HEK293 (cell line): Measurements from ENCODE around the gene ABCF2.

Source experiments
- CTCF ChIP-seq: fragments of 450-650 bp; formaldehyde crosslinking; IDR thresholded peaks from 2 replicates; pipeline ENCODE4 v1.5.1; 2016; ENCODE audit warnings: missing biosample characterization, missing genetic modification characterization
- GLIS2 ChIP-seq: fragments of 450-650 bp; formaldehyde crosslinking; IDR thresholded peaks from 2 replicates; pipeline ENCODE4 v1.5.1; 2016; ENCODE audit warnings: missing biosample characterization, missing genetic modification characterization
- REST ChIP-seq: fragments of 450-650 bp; formaldehyde crosslinking; IDR thresholded peaks from 2 replicates; pipeline ENCODE4 v1.5.1; 2016; ENCODE audit warnings: missing biosample characterization, missing genetic modification characterization
- SP2 ChIP-seq: fragments of 450-650 bp; formaldehyde crosslinking; IDR thresholded peaks from 2 replicates; pipeline ENCODE4 v1.5.1; 2016; ENCODE audit warnings: missing biosample characterization, missing genetic modification characterization
- TCF7L2 ChIP-seq: IDR thresholded peaks from 2 replicates; pipeline ENCODE4 v1.6.1; 2011; ENCODE audit warnings: low read depth, mild to moderate bottlenecking, inconsistent platforms, low read length, moderate library complexity, borderline replicate concordance
- YY1 ChIP-seq: fragments of 450-650 bp; formaldehyde crosslinking; IDR thresholded peaks from 2 replicates; pipeline ENCODE4 v1.5.1; 2018; ENCODE audit warnings: missing biosample characterization, missing genetic modification characterization
- ZBTB20 ChIP-seq: fragments of 450-650 bp; formaldehyde crosslinking; IDR thresholded peaks from 2 replicates; pipeline ENCODE4 v1.5.1; 2016; ENCODE audit warnings: missing biosample characterization, missing genetic modification characterization
- ZNF221 ChIP-seq: fragments of 450-650 bp; formaldehyde crosslinking; IDR thresholded peaks from 2 replicates; pipeline ENCODE4 v1.5.1; 2017; ENCODE audit warnings: missing biosample characterization, missing genetic modification characterization, borderline replicate concordance
- ZNF239 ChIP-seq: fragments of 450-650 bp; formaldehyde crosslinking; IDR thresholded peaks from 2 replicates; pipeline ENCODE4 v1.5.1; 2016; ENCODE audit warnings: missing biosample characterization, missing genetic modification characterization
- ZNF350 ChIP-seq: fragments of 450-650 bp; formaldehyde crosslinking; IDR thresholded peaks from 2 replicates; pipeline ENCODE4 v1.5.0; 2017; ENCODE audit warnings: missing biosample characterization, mild to moderate bottlenecking, missing genetic modification characterization
- ZNF354C ChIP-seq: fragments of 450-650 bp; formaldehyde crosslinking; IDR thresholded peaks from 2 replicates; pipeline ENCODE4 v1.5.1; 2016; ENCODE audit warnings: missing biosample characterization, missing genetic modification characterization, low read depth, borderline replicate concordance
- ZNF501 ChIP-seq: fragments of 450-650 bp; formaldehyde crosslinking; IDR thresholded peaks from 2 replicates; pipeline ENCODE4 v1.5.1; 2016; ENCODE audit warnings: missing biosample characterization, missing genetic modification characterization
- ZNF670 ChIP-seq: fragments of 450-650 bp; formaldehyde crosslinking; IDR thresholded peaks from 2 replicates; pipeline ENCODE4 v1.5.1; 2016; ENCODE audit warnings: missing biosample characterization, missing genetic modification characterization, low read depth
- ZNF692 ChIP-seq: fragments of 450-650 bp; formaldehyde crosslinking; IDR thresholded peaks from 2 replicates; pipeline ENCODE4 v1.5.1; 2016; ENCODE audit warnings: missing biosample characterization, missing genetic modification characterization

- TF ChIP-seq ZBTB20 (tag by site-specific recombination) (no peak), ZNF239 (tag by site-specific recombination) (no peak), ZNF670 (no peak), ZNF692 (tag by site-specific recombination) (no peak), YY1 (tag by site-specific recombination) (no peak), CTCF (tag by site-specific recombination) (no peak), SP2 (no peak), ZNF501 (no peak), ZNF350 (tag by site-specific recombination) (no peak), REST (tag by site-specific recombination) (no peak), TCF7L2 (no peak), ZNF221 (no peak), ZNF354C (tag by site-specific recombination) (no peak), GLIS2 (no peak)
Observed at GRCh38 chr7:151274936-151275812, 48.2 kb upstream of the ABCF2 start.
